K562 (cell line): ENCODE data around the gene ABCA7. TPM values are rescaled to one million over a fixed set of nuclear protein-coding genes. Genes with fewer than 3 reads are reported as not detected.

Experiments
- CAMTA2 ChIP-seq: fragments of 250-450 bp; sonication (Bioruptor Pico); conservative IDR thresholded peaks from 2 replicates; pipeline ENCODE4 v1.5.1; 2022
- ESRRA ChIP-seq: fragments of 450-650 bp; IDR thresholded peaks from 2 replicates; pipeline ENCODE4 v1.6.1; 2014; ENCODE audit warnings: low read depth, mild to moderate bottlenecking, moderate library complexity, borderline replicate concordance
- ESRRB ChIP-seq: fragments of 250-450 bp; sonication (Bioruptor Pico); IDR thresholded peaks from 2 replicates; pipeline ENCODE4 v1.5.0; 2020; ENCODE audit warnings: mild to moderate bottlenecking, moderate library complexity, borderline replicate concordance
- ETV6 ChIP-seq, 3 experiments: fragments of 150-350 bp in 1 of 3; sonication (generic) in 1 of 3; formaldehyde crosslinking in 1 of 3; IDR thresholded peaks; 2 replicates each; pipeline versions ENCODE4 v1.6.1 to v1.8.0; 2014 to 2022; ENCODE audit warnings: borderline replicate concordance in 2 of 3, low read depth in 2 of 3, antibody characterized with exemption in 1 of 3, low read length in 1 of 3, mild to moderate bottlenecking in 1 of 3, missing genetic modification reagents in 1 of 3
- FOS ChIP-seq: IDR thresholded peaks from 3 replicates; pipeline ENCODE4 v1.6.1; 2011; ENCODE audit not compliant: insufficient read length; ENCODE audit errors: extremely low read depth
- GABPB1 ChIP-seq: sonication (generic); formaldehyde crosslinking; IDR thresholded peaks from 2 replicates; pipeline ENCODE4 v1.8.0; 2022; ENCODE audit warnings: mild to moderate bottlenecking, missing genetic modification reagents
- HCFC1 ChIP-seq: IDR thresholded peaks from 2 replicates; pipeline ENCODE4 v1.6.1; 2012; ENCODE audit warnings: low read depth, low read length, improper control_type of control experiment
- NR3C1 ChIP-seq: sonication (generic); formaldehyde crosslinking; IDR thresholded peaks from 2 replicates; pipeline ENCODE4 v1.8.1; 2022; ENCODE audit warnings: missing genetic modification reagents
- RCOR1 ChIP-seq, 2 experiments: IDR thresholded peaks; 2 replicates each; pipeline ENCODE4 v1.6.1; 2012; ENCODE audit warnings: low read depth in 2 of 2, low read length in 2 of 2, borderline replicate concordance in 1 of 2, improper control_type of control experiment in 1 of 2
- SP2 ChIP-seq: IDR thresholded peaks from 2 replicates; pipeline ENCODE4 v1.6.1; 2011; ENCODE audit warnings: mild to moderate bottlenecking, low read depth, low read length, moderate library complexity; ENCODE audit not compliant: poor library complexity, severe bottlenecking; ENCODE audit errors: extremely low read depth
- TEAD4 ChIP-seq, 2 experiments: sonication (generic) in 1 of 2; formaldehyde crosslinking in 1 of 2; IDR thresholded peaks; 2 replicates each; pipeline versions ENCODE4 v1.6.1 to v1.8.0; 2012 to 2022; ENCODE audit warnings: borderline replicate concordance in 1 of 2, inconsistent platforms in 1 of 2, low read length in 1 of 2, mild to moderate bottlenecking in 1 of 2, missing genetic modification reagents in 1 of 2
- ZNF217 ChIP-seq: sonication (generic); formaldehyde crosslinking; IDR thresholded peaks from 2 replicates; pipeline ENCODE4 v1.8.0; 2022; ENCODE audit warnings: mild to moderate bottlenecking, missing genetic modification reagents
- ZNF263 ChIP-seq: sonication (generic); formaldehyde crosslinking; IDR thresholded peaks from 2 replicates; pipeline ENCODE4 v1.8.0; 2022; ENCODE audit warnings: mild to moderate bottlenecking, missing genetic modification reagents, borderline replicate concordance
- ZNF324 ChIP-seq: fragments of 250-450 bp; sonication (Bioruptor Pico); IDR thresholded peaks from 2 replicates; pipeline ENCODE4 v1.4.0; 2020; ENCODE audit warnings: mild to moderate bottlenecking
- ZNF696 ChIP-seq: fragments of 250-450 bp; sonication (Bioruptor Pico); conservative IDR thresholded peaks from 2 replicates; pipeline ENCODE4 v1.4.0; 2020; ENCODE audit warnings: mild to moderate bottlenecking, moderate library complexity
- ZNF75A ChIP-seq: fragments of 450-650 bp; formaldehyde crosslinking; IDR thresholded peaks from 2 replicates; pipeline ENCODE4 v1.4.0; 2020; ENCODE audit warnings: mild to moderate bottlenecking
- polyA plus RNA-seq, 8 experiments: library from polyadenylated mRNA; depleted of rRNA in 4 of 8; stranded (reverse) in 5 of 8; unstranded in 3 of 8; fragments of >200 nt; fragmentation: Nextera tagmentation in 2 of 8; fragmentation: Illumina TruSeq in 1 of 8; extraction: Ambion mirVana in 2 of 8; extraction: Trizol in 1 of 8; gene quantifications; 2 replicates each; pipeline versions ENCODE4 v1.2.1 to v1.2.3, GENCODE V29; 2011 to 2014; ENCODE audit warnings: inconsistent platforms in 1 of 8, missing spikeins in 1 of 8
- total RNA-seq, 7 experiments: library from RNA; depleted of rRNA in 6 of 7; stranded (reverse); fragments of >200 nt in 6 of 7; fragmentation: Illumina TruSeq in 2 of 7; extraction: Trizol in 2 of 7; gene quantifications; 2 replicates each; pipeline versions ENCODE4 v1.2.1 to v1.2.3, GENCODE V29; 2011 to 2021; ENCODE audit warnings: low replicate concordance in 1 of 7
- TF ChIP-seq, protein P1 (sequence below): fragments of 250-450 bp; sonication (Bioruptor Pico); IDR thresholded peaks from 2 replicates; pipeline ENCODE4 v1.8.0; 2021; ENCODE audit warnings: moderate library complexity, mild to moderate bottlenecking, inconsistent platforms
- TF ChIP-seq, protein P2 (sequence below): fragments of 150-350 bp; IDR thresholded peaks from 2 replicates; pipeline ENCODE4 v1.6.1; 2014; ENCODE audit warnings: low read depth, mild to moderate bottlenecking, low read length, borderline replicate concordance
- TF ChIP-seq, protein P3 (sequence below): fragments of 250-450 bp; sonication (Bioruptor Pico); IDR thresholded peaks from 2 replicates; pipeline ENCODE4 v1.8.0; 2022; ENCODE audit warnings: inconsistent platforms

The ABCA7 gene
- total and polyA plus RNA-seq, 9 of the 15 experiments (the other 6 are each of a cell fraction or from before 2014, with no cell fraction given): 2.3 to 96.1 (median 31.2) TPM

DNA sequence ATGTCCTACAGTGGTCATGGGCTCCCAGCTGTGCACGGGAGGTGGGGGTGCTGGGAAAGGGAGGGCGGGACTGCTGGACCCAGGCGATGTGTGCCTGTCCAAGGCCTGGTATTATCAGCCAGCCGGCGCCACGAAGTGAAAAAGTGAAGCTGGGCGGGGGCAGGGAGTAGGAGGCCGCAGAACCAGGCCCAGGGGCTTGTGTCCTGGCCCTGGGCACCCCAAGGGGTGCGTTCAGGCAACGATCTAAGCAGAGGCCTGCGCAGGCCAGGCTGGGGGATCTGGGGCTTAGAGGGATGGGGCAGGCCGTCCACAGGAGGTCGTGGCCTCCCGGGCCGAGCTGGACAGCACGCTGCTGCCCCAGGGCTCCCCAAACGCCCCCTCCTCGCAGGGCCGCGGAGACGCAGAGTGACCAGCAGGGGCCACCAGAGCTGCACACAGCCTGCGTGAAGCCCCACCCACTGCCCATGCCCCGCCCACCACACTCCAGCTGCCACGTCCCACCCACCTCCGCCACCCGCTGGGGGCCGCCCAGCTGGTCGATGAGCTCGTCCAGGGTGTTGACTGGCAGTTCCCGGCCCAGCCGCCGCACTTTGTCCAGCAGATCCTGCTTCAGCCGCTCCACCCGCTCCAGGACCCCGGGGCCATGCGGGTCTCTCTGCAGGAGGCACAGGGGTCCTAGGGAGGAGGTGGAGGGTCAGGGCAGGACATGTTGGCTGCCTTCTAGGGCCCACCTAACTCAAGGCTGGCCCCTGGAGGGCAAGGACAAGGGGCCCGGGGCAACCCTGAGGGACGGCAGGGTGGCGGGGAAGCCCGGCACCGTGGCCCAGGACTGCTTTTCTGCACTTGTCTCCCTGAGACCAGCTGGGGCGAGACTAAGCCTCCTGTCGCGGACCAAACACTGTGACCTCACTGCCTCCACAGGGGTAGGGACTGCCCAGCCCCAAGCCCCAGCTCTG lies 73.4 kb downstream of the ABCA7 start (continued):
- TF ChIP-seq CAMTA2 (CRISPR knock-in tag) (no peak), ZNF324 (no peak), TEAD4 (IDR thresholded peaks at IDR 0.05; ENCODE audit: low read length) (no peak), TEAD4 (CRISPR knock-in tag; IDR thresholded peaks at IDR 0.05; ENCODE audit: borderline replicate concordance) (no peak), GABPB1 (CRISPR knock-in tag) (peak; percentile 31; the same call in 1 of the 2 replicates), ZNF75A (CRISPR knock-in tag) (no peak), FOS (no peak), ESRRA (no peak), NR3C1 (no peak), ETV6 (IDR thresholded peaks at IDR 0.05; ENCODE audit: borderline replicate concordance in 1 of 2, low read depth in 2 of 2, low read length in 1 of 2) (no peak), ETV6 (CRISPR knock-in tag; IDR thresholded peaks at IDR 0.05; ENCODE audit: borderline replicate concordance) (0 out of 2 replicates have a peak, but pooled peaks have one; percentile 28), RCOR1 (IDR thresholded peaks at IDR 0.05; ENCODE audit: borderline replicate concordance in 1 of 2, low read depth in 2 of 2, low read length in 2 of 2) (0 out of 4 replicates have a peak, but pooled peaks of 1 of the 2 experiments have one; percentile 29), SP2 (no peak), ZNF696 (CRISPR knock-in tag) (no peak), ZNF263 (CRISPR knock-in tag) (no peak; the same call in 1 of the 2 replicates), HCFC1 (no peak), ZNF217 (CRISPR knock-in tag) (no peak), ESRRB (no peak)
- TF ChIP-seq, protein P1, sequence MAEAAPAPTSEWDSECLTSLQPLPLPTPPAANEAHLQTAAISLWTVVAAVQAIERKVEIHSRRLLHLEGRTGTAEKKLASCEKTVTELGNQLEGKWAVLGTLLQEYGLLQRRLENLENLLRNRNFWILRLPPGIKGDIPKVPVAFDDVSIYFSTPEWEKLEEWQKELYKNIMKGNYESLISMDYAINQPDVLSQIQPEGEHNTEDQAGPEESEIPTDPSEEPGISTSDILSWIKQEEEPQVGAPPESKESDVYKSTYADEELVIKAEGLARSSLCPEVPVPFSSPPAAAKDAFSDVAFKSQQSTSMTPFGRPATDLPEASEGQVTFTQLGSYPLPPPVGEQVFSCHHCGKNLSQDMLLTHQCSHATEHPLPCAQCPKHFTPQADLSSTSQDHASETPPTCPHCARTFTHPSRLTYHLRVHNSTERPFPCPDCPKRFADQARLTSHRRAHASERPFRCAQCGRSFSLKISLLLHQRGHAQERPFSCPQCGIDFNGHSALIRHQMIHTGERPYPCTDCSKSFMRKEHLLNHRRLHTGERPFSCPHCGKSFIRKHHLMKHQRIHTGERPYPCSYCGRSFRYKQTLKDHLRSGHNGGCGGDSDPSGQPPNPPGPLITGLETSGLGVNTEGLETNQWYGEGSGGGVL: no peak
- TF ChIP-seq, protein P2, sequence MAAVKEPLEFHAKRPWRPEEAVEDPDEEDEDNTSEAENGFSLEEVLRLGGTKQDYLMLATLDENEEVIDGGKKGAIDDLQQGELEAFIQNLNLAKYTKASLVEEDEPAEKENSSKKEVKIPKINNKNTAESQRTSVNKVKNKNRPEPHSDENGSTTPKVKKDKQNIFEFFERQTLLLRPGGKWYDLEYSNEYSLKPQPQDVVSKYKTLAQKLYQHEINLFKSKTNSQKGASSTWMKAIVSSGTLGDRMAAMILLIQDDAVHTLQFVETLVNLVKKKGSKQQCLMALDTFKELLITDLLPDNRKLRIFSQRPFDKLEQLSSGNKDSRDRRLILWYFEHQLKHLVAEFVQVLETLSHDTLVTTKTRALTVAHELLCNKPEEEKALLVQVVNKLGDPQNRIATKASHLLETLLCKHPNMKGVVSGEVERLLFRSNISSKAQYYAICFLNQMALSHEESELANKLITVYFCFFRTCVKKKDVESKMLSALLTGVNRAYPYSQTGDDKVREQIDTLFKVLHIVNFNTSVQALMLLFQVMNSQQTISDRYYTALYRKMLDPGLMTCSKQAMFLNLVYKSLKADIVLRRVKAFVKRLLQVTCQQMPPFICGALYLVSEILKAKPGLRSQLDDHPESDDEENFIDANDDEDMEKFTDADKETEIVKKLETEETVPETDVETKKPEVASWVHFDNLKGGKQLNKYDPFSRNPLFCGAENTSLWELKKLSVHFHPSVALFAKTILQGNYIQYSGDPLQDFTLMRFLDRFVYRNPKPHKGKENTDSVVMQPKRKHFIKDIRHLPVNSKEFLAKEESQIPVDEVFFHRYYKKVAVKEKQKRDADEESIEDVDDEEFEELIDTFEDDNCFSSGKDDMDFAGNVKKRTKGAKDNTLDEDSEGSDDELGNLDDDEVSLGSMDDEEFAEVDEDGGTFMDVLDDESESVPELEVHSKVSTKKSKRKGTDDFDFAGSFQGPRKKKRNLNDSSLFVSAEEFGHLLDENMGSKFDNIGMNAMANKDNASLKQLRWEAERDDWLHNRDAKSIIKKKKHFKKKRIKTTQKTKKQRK: no peak
- TF ChIP-seq, protein P3, sequence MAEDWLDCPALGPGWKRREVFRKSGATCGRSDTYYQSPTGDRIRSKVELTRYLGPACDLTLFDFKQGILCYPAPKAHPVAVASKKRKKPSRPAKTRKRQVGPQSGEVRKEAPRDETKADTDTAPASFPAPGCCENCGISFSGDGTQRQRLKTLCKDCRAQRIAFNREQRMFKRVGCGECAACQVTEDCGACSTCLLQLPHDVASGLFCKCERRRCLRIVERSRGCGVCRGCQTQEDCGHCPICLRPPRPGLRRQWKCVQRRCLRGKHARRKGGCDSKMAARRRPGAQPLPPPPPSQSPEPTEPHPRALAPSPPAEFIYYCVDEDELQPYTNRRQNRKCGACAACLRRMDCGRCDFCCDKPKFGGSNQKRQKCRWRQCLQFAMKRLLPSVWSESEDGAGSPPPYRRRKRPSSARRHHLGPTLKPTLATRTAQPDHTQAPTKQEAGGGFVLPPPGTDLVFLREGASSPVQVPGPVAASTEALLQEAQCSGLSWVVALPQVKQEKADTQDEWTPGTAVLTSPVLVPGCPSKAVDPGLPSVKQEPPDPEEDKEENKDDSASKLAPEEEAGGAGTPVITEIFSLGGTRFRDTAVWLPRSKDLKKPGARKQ (CRISPR knock-in tag): no peak
